ENCODE results near the gene EYS. TPM values are rescaled to one million over a fixed set of nuclear protein-coding genes. Genes with fewer than 3 reads are reported as not detected.

The EYS gene
- total RNA-seq, 1 donor from 2014 or later, result not detected

DNA sequence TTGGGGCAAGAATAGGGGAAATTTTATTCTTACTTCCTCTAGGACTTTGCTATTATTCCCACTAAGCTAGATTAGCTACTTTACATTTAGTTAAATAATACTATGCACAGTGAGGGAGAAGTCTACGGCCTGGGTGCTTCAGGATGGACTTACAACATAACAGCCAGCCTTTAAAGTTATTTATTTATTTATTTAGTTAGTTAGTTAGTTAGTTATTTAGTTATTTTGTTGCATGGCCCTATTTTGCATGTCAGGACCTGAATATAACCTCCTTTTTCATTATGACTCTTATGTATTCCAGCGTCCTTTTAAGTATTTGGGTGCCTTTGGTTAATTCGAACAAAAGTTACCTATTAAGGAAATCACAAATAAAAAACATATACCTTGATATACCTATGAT, 238.7 kb downstream of the EYS start:
- intact Hi-C loops (cut with DNase I), result no loop called here
- H3K36me3 ChIP-seq, result no peaks in the 10 kb centered on the region
- TF ChIP-seq, protein P1, sequence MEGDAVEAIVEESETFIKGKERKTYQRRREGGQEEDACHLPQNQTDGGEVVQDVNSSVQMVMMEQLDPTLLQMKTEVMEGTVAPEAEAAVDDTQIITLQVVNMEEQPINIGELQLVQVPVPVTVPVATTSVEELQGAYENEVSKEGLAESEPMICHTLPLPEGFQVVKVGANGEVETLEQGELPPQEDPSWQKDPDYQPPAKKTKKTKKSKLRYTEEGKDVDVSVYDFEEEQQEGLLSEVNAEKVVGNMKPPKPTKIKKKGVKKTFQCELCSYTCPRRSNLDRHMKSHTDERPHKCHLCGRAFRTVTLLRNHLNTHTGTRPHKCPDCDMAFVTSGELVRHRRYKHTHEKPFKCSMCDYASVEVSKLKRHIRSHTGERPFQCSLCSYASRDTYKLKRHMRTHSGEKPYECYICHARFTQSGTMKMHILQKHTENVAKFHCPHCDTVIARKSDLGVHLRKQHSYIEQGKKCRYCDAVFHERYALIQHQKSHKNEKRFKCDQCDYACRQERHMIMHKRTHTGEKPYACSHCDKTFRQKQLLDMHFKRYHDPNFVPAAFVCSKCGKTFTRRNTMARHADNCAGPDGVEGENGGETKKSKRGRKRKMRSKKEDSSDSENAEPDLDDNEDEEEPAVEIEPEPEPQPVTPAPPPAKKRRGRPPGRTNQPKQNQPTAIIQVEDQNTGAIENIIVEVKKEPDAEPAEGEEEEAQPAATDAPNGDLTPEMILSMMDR (IDR thresholded peaks at IDR 0.05), result no peak
- DNase-seq (no peak), ATAC-seq (no peak)
- H3K27ac ChIP-seq, result no peak overlapping the region
- no peaks in the 10 kb centered on the region for H3K27me3 ChIP-seq (ENCODE audit: low read depth)
- H3K4me1 ChIP-seq, result no peaks in the 10 kb centered on the region
- H3K9me3 ChIP-seq, result no peaks in the 10 kb centered on the region
- no peak overlapping the region for H3K4me3 ChIP-seq

DNA sequence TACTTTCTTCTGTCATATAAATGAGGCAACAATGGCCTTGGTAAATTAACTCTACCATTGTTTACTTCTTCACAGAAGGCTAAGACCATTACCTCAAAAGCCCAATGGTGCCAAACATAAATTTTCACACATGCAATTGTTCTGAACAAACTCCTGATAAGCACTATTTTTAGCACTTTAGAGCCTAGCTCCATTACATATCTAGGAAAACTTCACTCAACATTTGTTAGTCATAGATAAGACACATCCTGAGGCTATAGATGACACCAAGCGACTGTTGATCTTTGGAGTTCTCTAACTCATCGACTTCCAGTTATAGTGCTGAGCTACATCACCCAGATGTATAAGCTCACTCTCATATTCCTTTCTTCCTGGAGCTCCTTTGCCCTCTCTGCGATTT, 245.9 kb downstream of the EYS start:
- ATAC-seq (no peak), DNase-seq (no peak)
- no peaks in the 10 kb centered on the region for H3K27me3 ChIP-seq (ENCODE audit: low read depth)
- no peak overlapping the region for H3K4me3 ChIP-seq
- no peaks in the 10 kb centered on the region for H3K36me3 ChIP-seq
- intact Hi-C loops (cut with DNase I), result no loop called here
- H3K27ac ChIP-seq, result no peak overlapping the region
- TF ChIP-seq, protein P1 (IDR thresholded peaks at IDR 0.05), result no peak
- no peaks in the 10 kb centered on the region for H3K9me3 ChIP-seq
- H3K4me1 ChIP-seq, result no peaks in the 10 kb centered on the region

DNA sequence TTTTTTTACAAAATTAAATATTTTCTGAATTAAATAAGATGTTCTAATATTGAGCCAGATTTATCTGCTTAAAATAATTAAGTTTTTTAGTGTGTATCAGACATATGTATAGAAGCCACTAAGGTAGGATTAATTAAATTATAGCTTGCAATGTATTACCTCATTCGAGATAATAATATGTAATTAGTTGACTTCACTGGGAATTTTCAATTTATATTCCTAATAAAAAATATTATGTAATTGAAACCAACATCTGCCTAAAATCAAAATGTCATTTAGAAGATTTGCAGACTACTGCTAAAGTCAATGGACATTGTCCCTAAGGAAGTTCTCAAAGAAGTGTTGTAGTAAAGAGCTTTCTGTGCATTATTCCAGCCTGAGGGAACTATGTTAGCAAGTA, 254.7 kb downstream of the EYS start:
- Histone ChIP-seq H3K9me3 (no peaks in the 10 kb centered on the region), H3K4me3 (no peak overlapping the region), H3K27me3 (ENCODE audit: low read depth) (no peaks in the 10 kb centered on the region), H3K27ac (no peak overlapping the region), H3K4me1 (no peaks in the 10 kb centered on the region), H3K36me3 (no peaks in the 10 kb centered on the region)
- ATAC-seq (no peak), DNase-seq (no peak)
- TF ChIP-seq, protein P1 (IDR thresholded peaks at IDR 0.05), result no peak
- intact Hi-C loops (cut with DNase I), result no loop called here

DNA sequence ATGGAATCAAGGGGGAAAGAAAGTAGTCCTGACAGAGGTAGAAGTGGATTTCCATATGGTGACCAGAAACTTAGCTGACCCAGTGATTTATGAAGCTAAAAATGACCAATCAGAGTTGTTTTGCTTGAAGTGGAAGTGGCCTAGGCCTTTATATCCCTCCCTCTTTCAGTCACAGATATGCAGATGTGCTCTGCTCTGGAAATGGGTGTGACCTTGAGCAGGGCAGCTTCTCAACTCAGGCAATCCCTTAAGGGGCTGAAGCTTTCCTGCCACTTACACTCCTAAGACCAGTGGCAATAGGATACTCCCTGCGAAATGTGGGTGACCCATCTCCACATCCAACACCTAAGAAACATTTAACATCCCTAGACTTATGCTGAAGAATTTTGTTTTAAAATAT, 256.6 kb downstream of the EYS start:
- TF ChIP-seq, protein P1 (IDR thresholded peaks at IDR 0.05), result no peak
- no peak for ATAC-seq
- Histone ChIP-seq H3K27me3 (ENCODE audit: low read depth) (no peaks in the 10 kb centered on the region), H3K27ac (no peak overlapping the region), H3K4me3 (no peak overlapping the region), H3K4me1 (no peaks in the 10 kb centered on the region), H3K36me3 (no peaks in the 10 kb centered on the region), H3K9me3 (no peaks in the 10 kb centered on the region)
- intact Hi-C loops (cut with DNase I), result no loop called here
- no peak for DNase-seq

DNA sequence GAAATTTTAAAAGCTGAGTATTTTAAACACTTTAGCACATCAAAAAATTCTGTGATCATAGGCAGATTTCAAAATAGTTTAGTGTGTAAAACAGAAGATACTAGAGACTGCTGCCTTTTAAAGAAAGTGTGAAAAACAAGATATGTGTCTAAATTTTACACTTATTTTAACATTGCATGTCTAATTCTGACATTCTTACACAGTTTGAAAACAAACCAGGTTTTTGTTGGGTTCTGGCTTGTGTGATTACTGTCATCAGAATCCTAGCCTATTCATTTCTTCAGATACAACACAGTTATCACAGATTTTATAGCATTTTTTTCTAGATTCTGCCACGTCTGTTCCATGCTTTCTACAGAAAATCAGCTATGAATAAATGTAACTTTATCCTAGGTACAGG, 257.1 kb downstream of the EYS start:
- DNase-seq, result no peak
- ATAC-seq, result no peak
- Histone ChIP-seq H3K4me1 (no peaks in the 10 kb centered on the region), H3K4me3 (no peak overlapping the region), H3K36me3 (no peaks in the 10 kb centered on the region), H3K27ac (no peak overlapping the region), H3K9me3 (no peaks in the 10 kb centered on the region), H3K27me3 (ENCODE audit: low read depth) (no peaks in the 10 kb centered on the region)
- intact Hi-C loops (cut with DNase I), result no loop called here
- TF ChIP-seq, protein P1 (IDR thresholded peaks at IDR 0.05), result no peak

DNA sequence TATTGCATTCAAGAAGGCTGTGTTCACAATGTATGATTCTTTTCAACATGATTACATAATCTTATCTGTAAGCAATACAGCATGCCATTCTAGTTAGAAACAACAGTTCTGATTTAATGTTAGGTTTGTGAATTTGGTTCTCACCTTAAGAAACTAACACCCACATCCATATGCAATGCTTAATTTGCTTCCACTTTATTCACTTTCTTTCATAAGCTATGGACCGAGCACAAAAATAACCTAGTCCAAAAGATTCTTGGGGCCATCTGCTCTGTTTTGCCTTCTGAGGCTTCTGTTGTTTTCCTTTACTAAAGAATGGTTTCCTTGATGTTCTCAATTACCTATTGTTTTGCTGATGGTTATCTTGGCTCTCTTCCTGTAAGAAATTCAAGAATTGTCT, 258.2 kb downstream of the EYS start:
- DNase-seq (no peak), ATAC-seq (no peak)
- Histone ChIP-seq H3K4me1 (no peaks in the 10 kb centered on the region), H3K9me3 (no peaks in the 10 kb centered on the region), H3K27ac (no peak overlapping the region), H3K27me3 (ENCODE audit: low read depth) (no peaks in the 10 kb centered on the region), H3K4me3 (no peak overlapping the region), H3K36me3 (no peaks in the 10 kb centered on the region)
- intact Hi-C loops (cut with DNase I), result no loop called here
- TF ChIP-seq, protein P1 (IDR thresholded peaks at IDR 0.05), result no peak
